ENCODE data around the gene ZNF354C. TPM values are rescaled to one million over a fixed set of nuclear protein-coding genes. Genes with fewer than 3 reads are reported as not detected.

The ZNF354C gene
- total RNA-seq, 2 experiments from 2014 or later = not detected

DNA sequence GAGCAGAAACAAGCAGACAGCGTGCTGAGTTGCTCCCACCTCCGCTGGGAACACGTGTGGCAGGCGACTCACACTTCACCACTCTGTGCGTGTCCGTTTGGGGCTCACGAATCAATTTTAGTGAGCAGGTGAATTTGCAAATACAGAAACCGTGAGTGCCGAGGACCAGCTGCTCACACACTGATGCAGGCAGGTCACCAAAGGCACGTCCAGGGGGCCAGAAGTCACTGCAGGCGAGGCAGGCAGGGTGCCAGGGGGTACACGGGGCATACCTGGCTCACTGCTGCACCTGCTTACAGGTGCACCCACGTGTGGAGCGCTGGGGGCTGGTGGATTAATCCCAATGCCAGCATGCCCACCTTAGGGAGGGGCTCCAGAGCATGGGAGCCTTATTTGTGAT is 68.8 kb downstream of the ZNF354C start:
- CTCF ChIA-PET (ENCODE audit: unreplicated experiment) = no interaction called here
- BruUV-seq (replicated peaks) = no TSS peak

DNA sequence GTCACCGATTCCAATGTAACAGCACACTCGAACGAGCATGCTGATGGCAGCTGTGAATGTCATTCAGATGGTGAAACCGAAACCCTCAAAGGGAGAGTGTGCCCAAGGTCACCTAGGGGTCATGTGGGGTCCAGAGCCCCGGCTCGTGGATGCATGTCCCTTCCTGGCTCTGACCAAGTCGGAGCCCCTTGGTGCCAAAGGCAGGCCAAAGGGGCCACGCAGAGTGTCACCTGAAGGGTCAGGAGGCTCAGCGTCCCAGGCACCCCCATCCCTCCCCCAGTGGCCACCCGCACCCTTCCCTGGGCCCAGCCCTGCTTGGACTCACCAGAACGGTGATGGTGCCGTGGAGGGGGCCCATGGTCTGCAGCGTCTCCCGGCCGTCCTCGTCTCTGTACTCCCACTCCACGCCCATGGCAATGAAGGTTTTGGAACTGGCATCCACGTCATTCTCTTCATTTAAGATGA is 69.5 kb downstream of the ZNF354C start:
- H3K9me3 ChIP-seq (ENCODE audit: low read length) = no peaks in the 10 kb centered on the region
- intact Hi-C loops (cut with micrococcal nuclease; ENCODE audit: unreplicated experiment) = no loop called here
- H3K36me3 ChIP-seq (ENCODE audit: insufficient read depth, low read length) = no peaks in the 10 kb centered on the region
- no peaks in the 10 kb centered on the region for H3K9me2 ChIP-seq (ENCODE audit: insufficient read depth, low read length)
- no peaks in the 10 kb centered on the region for H3K79me2 ChIP-seq (ENCODE audit: insufficient read depth, low read depth, low read length)
- no peaks in the 10 kb centered on the region for H4K20me1 ChIP-seq (ENCODE audit: insufficient read depth, low read length)
- no peak overlapping the region for H3K4me3 ChIP-seq (ENCODE audit: low read depth, low read length, poor library complexity, severe bottlenecking)
- no peak overlapping the region for H3K4me2 ChIP-seq (ENCODE audit: low read length)
- BruUV-seq (replicated peaks) = no TSS peak
- DNase-seq (ENCODE audit: low spot score) = no peak
- TF ChIP-seq EZH2phosphoT487 (IDR thresholded peaks at IDR 0.05; ENCODE audit: borderline replicate concordance, low read depth, low read length) (no peak), CTCF (conservative IDR thresholded peaks at IDR 0.05; ENCODE audit: low read length) (no peak)
- no peaks in the 10 kb centered on the region for H3K4me1 ChIP-seq (ENCODE audit: insufficient read depth, low read length, poor library complexity, severe bottlenecking)
- H2AFZ ChIP-seq (ENCODE audit: low read length) = no peak overlapping the region
- H3K27ac ChIP-seq (ENCODE audit: low read depth, low read length, poor library complexity, severe bottlenecking) = no peak overlapping the region
- POLR2A ChIA-PET = no interaction called here
- CTCF ChIA-PET (ENCODE audit: unreplicated experiment) = no interaction called here

More for the DNA sequence above, 68.8 kb downstream of the ZNF354C start:
- Histone ChIP-seq H2AFZ (ENCODE audit: low read length) (no peak overlapping the region), H3K4me3 (ENCODE audit: low read depth, low read length, poor library complexity, severe bottlenecking) (no peak overlapping the region), H3K79me2 (ENCODE audit: insufficient read depth, low read depth, low read length) (no peaks in the 10 kb centered on the region), H3K4me2 (ENCODE audit: low read length) (no peak overlapping the region), H3K9me3 (ENCODE audit: low read length) (no peaks in the 10 kb centered on the region), H3K9me2 (ENCODE audit: insufficient read depth, low read length) (no peaks in the 10 kb centered on the region), H3K36me3 (ENCODE audit: insufficient read depth, low read length) (no peaks in the 10 kb centered on the region), H3K4me1 (ENCODE audit: insufficient read depth, low read length, poor library complexity, severe bottlenecking) (no peaks in the 10 kb centered on the region), H4K20me1 (ENCODE audit: insufficient read depth, low read length) (no peaks in the 10 kb centered on the region), H3K27ac (ENCODE audit: low read depth, low read length, poor library complexity, severe bottlenecking) (no peak overlapping the region)
- TF ChIP-seq CTCF (conservative IDR thresholded peaks at IDR 0.05; ENCODE audit: low read length) (no peak), EZH2phosphoT487 (IDR thresholded peaks at IDR 0.05; ENCODE audit: borderline replicate concordance, low read depth, low read length) (no peak)
- DNase-seq (ENCODE audit: low spot score) = no peak
- POLR2A ChIA-PET = no interaction called here
- intact Hi-C loops (cut with micrococcal nuclease; ENCODE audit: unreplicated experiment) = no loop called here

DNA sequence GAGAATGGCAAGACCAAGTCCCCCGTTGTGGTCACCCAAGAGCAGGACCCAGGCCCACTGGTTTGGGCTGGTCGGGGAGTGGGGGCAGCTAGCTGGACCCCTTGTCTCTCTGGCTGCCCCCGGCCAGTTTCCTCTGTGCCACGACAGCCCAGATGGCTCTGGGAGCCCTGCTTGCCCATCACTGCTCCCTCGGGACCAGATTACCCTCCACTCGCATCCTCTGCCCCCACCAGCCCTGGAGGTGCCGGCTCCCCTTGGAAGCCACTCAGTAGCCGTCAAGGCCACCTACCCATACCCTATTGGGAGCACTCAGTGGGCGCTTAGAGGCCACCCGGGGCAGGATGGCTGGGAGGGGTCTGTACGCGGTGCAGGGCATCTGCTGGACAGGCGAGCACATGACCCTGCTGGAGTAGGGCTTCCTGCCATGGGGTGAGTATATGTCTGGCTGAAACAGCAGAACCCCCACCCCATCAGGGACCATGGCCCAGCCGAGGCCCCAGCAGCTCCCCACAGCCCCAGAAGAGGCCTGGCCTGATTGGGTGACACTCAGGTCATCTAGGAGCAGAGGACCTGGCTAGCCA is 70.0 kb downstream of the ZNF354C start:
- TF ChIP-seq CTCF (conservative IDR thresholded peaks at IDR 0.05; ENCODE audit: low read length) (no peak), EZH2phosphoT487 (IDR thresholded peaks at IDR 0.05; ENCODE audit: borderline replicate concordance, low read depth, low read length) (no peak)
- H4K20me1 ChIP-seq (ENCODE audit: insufficient read depth, low read length) = no peaks in the 10 kb centered on the region
- no peak overlapping the region for H3K27ac ChIP-seq (ENCODE audit: low read depth, low read length, poor library complexity, severe bottlenecking)
- H3K4me3 ChIP-seq (ENCODE audit: low read depth, low read length, poor library complexity, severe bottlenecking) = no peak overlapping the region
- H3K36me3 ChIP-seq (ENCODE audit: insufficient read depth, low read length) = no peaks in the 10 kb centered on the region
- H3K4me2 ChIP-seq (ENCODE audit: low read length) = no peak overlapping the region
- H3K9me3 ChIP-seq (ENCODE audit: low read length) = no peaks in the 10 kb centered on the region
- H3K79me2 ChIP-seq (ENCODE audit: insufficient read depth, low read depth, low read length) = no peaks in the 10 kb centered on the region
- ChIA-PET CTCF (ENCODE audit: unreplicated experiment) (no interaction called here), POLR2A (no interaction called here)
- no peaks in the 10 kb centered on the region for H3K9me2 ChIP-seq (ENCODE audit: insufficient read depth, low read length)
- no TSS peak for BruUV-seq (replicated peaks)
- H3K4me1 ChIP-seq (ENCODE audit: insufficient read depth, low read length, poor library complexity, severe bottlenecking) = no peaks in the 10 kb centered on the region
- intact Hi-C loops (cut with micrococcal nuclease; ENCODE audit: unreplicated experiment) = no loop called here
- H2AFZ ChIP-seq (ENCODE audit: low read length) = no peak overlapping the region
- DNase-seq (ENCODE audit: low spot score) = no peak
